Sigmoid colon (tissue), 4 donors: ENCODE data around the gene IFITM2.

Experiments
- POLR2A ChIP-seq, 2 donors: fragments of 450-650 bp; IDR thresholded peaks; one replicate each; pipeline ENCODE4 v1.6.1; 2016; ENCODE audit warnings: antibody characterized with exemption in 2 of 2, mild to moderate bottlenecking in 2 of 2, moderate library complexity in 2 of 2
- POLR2AphosphoS5 ChIP-seq, 4 donors: sonication (generic); formaldehyde crosslinking; IDR thresholded peaks; one replicate each; pipeline ENCODE4 v1.6.1; 2017; ENCODE audit warnings: antibody characterized with exemption in 4 of 4
- TF ChIP-seq, protein P1 (sequence below), 4 experiments: fragments of 450-650 bp in 3 of 4; fragments of 200-600 bp in 1 of 4; IDR thresholded peaks; one replicate each; pipeline ENCODE4 v1.5.1; 2016 to 2019; ENCODE audit warnings: antibody characterized with exemption in 4 of 4, mild to moderate bottlenecking in 3 of 4, moderate library complexity in 2 of 4

DNA sequence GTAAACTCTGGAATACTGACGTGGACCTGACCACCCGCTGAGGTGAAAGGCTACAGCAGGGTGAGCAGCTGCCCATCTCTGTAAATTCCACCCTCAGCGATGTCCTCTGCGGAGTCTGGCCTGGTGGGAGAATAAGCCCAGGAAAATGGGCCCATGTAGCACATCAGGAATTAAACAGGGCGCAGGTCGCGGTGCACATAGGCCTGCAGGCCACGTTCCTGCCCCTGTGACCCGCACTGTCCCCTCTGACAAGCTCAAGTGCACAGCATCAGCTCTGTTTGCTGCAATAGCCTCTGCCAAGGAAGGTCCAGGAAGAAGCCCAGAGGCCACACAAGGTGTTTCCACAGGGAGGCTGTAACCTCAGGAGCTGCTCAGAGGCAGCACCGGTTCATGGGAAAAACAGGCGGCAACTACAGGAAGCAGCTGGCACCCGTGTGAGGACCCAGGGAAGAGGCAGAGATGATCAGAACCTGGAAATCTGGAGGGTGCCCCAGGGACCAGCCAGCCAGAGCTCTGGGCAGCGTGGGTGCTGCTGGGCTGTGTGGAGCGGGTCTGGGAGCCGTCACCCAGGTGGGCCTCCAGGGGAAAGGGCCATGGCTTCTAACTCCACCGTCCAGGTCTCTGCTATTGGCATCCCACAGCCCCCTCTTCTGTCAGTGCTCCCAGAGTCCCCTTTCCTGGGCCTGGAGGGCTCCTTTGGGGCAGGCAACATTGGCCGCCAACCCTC is 808 bp upstream of the IFITM2 start:
- TF ChIP-seq, protein P1, sequence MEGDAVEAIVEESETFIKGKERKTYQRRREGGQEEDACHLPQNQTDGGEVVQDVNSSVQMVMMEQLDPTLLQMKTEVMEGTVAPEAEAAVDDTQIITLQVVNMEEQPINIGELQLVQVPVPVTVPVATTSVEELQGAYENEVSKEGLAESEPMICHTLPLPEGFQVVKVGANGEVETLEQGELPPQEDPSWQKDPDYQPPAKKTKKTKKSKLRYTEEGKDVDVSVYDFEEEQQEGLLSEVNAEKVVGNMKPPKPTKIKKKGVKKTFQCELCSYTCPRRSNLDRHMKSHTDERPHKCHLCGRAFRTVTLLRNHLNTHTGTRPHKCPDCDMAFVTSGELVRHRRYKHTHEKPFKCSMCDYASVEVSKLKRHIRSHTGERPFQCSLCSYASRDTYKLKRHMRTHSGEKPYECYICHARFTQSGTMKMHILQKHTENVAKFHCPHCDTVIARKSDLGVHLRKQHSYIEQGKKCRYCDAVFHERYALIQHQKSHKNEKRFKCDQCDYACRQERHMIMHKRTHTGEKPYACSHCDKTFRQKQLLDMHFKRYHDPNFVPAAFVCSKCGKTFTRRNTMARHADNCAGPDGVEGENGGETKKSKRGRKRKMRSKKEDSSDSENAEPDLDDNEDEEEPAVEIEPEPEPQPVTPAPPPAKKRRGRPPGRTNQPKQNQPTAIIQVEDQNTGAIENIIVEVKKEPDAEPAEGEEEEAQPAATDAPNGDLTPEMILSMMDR (IDR thresholded peaks at IDR 0.05) = no peak
- TF ChIP-seq POLR2AphosphoS5 (IDR thresholded peaks at IDR 0.05) (no peak), POLR2A (IDR thresholded peaks at IDR 0.05) (no peak)
